Duodenal mucosa (tissue), 2 donors: ENCODE data around the gene APOC4.
"Not testable (repeated sequence)": the region's sequence is repeated elsewhere in the genome, so short reads cannot be mapped to it uniquely, and the experiment has no call there.

ENCODE experiments used
- H3K27ac ChIP-seq: one replicate; pipeline ENCODE4 v1.7.0; 2013; ENCODE audit warnings: low read depth, low read length
- H3K27me3 ChIP-seq, 2 donors: one replicate each; pipeline ENCODE4 v1.7.0; 2013; ENCODE audit warnings: low read length in 2 of 2, control low read depth in 1 of 2; ENCODE audit not compliant: insufficient read depth in 2 of 2, control insufficient read depth in 1 of 2
- H3K36me3 ChIP-seq, 2 donors: one replicate each; pipeline ENCODE4 v1.7.0; 2013; ENCODE audit warnings: low read length in 2 of 2, control low read depth in 1 of 2; ENCODE audit not compliant: insufficient read depth in 2 of 2, control insufficient read depth in 1 of 2
- H3K4me1 ChIP-seq, 2 donors: one replicate each; pipeline ENCODE4 v1.7.0; 2013; ENCODE audit warnings: low read length in 2 of 2, control low read depth in 1 of 2; ENCODE audit not compliant: insufficient read depth in 2 of 2, control insufficient read depth in 1 of 2
- H3K4me3 ChIP-seq, 2 donors: one replicate each; pipeline ENCODE4 v1.7.0; 2013; ENCODE audit warnings: low read length in 2 of 2, low read depth in 1 of 2
- H3K9ac ChIP-seq, 2 donors: one replicate each; pipeline ENCODE4 v1.7.0; 2013; ENCODE audit warnings: low read length in 2 of 2, low read depth in 1 of 2
- H3K9me3 ChIP-seq, 2 donors: one replicate each; pipeline ENCODE4 v1.7.0; 2013; ENCODE audit warnings: low read length in 2 of 2, control low read depth in 1 of 2; ENCODE audit not compliant: control insufficient read depth in 1 of 2

The APOC4 gene

DNA sequence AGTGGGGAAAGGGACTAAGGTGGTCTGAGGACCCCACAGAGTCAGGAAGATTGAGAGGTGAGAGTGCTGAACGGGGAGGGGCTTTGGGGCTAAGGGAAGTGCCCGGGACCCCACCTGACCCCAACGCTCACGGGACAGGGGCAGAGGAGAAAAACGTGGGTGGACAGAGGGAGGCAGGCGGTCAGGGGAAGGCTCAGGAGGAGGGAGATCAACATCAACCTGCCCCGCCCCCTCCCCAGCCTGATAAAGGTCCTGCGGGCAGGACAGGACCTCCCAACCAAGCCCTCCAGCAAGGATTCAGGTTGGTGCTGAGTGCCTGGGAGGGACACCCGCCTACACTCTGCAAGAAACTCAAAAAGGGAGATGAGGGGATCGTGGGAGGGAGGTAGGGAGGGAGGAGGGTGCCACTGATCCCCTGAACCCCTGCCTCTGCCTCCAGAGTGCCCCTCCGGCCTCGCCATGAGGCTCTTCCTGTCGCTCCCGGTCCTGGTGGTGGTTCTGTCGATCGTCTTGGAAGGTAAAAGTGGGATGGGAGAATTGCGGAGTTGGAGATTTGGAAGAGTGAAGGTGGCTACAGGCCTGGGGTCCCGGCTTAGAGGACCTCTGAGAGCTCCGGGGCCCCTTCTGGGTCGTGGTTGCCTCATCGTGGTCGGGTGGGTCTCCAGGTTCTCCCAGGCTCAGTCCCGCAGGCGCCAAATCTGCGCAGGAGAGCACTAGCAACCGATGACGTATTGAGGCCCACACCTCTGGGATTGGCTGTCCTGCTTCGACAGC is 27.4 kb upstream of the APOC4 start, which contains the start of gene APOC1:
Gene APOC1, plus strand, starts transcription at position 176 of the 774 bp plus-strand sequence. Its CDS starts 284 bp downstream, at position 460.
- Histone ChIP-seq H3K9ac (peak within 1 kb of the TSS; percentile 33 to 57), H3K4me1 (peaks cover 11 to 20% of the 10 kb centered on the region in 2 donors), H3K4me3 (peak within 1 kb of the TSS; percentile 66 to 76)
- H3K27me3 ChIP-seq, H3K36me3 ChIP-seq, H3K27ac ChIP-seq, H3K9me3 ChIP-seq: not testable (repeated sequence)

DNA sequence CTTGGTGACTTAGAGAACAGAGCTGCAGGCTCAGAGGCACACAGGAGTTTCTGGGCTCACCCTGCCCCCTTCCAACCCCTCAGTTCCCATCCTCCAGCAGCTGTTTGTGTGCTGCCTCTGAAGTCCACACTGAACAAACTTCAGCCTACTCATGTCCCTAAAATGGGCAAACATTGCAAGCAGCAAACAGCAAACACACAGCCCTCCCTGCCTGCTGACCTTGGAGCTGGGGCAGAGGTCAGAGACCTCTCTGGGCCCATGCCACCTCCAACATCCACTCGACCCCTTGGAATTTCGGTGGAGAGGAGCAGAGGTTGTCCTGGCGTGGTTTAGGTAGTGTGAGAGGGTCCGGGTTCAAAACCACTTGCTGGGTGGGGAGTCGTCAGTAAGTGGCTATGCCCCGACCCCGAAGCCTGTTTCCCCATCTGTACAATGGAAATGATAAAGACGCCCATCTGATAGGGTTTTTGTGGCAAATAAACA is 17.8 kb upstream of the APOC4 start:
- Histone ChIP-seq H3K4me1 (peaks cover 6 to 9% of the 10 kb centered on the region in 2 donors), H3K4me3 (no peak overlapping the region), H3K9me3 (no peaks in the 10 kb centered on the region), H3K9ac (no peak overlapping the region), H3K36me3 (no peaks in the 10 kb centered on the region), H3K27me3 (peaks cover 0 to 4% of the 10 kb centered on the region in 2 donors), H3K27ac (no peak overlapping the region)

DNA sequence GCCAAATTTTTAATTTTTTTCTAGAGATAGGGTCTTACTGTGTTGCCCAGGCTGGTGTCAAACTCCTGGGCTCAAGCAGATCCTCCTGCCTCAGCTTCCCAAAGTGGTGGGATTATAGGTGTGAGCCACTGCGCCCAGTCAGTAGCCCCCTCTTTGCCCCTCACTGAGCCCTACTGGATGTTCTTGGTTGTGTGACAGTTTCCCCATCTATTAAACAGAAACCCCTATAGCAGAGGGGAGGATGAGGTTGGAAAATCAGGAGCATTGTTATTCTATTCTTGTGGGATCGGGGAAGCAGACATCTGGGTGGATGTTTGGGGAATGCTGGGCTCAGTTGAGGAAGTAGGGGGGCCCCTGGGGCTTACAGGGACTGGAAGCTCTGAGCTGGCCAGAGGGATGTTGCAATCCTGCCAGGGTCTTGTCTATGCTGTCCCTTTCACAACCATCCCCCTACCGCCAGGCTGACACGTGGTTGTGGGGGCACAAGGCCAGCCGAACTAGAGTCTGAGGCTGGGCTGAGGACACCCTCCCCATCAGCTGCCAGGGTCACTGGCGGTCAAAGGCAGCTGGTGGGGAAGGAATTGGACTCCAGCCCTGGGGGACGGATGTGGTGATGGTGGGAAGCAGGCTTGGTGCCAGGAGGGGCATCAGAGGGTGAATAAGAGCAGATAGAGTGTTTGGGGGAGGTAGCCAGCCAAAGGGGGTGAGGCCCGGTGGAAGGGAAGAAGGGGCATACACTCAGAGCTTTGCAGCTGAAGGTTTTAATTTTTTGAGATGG is 16.7 kb upstream of the APOC4 start:
- H3K36me3 ChIP-seq = no peaks in the 10 kb centered on the region
- H3K4me3 ChIP-seq = no peak overlapping the region
- no peak overlapping the region for H3K9ac ChIP-seq
- H3K27ac ChIP-seq = no peak overlapping the region
- H3K4me1 ChIP-seq = peaks cover 6 to 9% of the 10 kb centered on the region in 2 donors
- H3K27me3 ChIP-seq = peaks cover 0 to 4% of the 10 kb centered on the region in 2 donors
- no peaks in the 10 kb centered on the region for H3K9me3 ChIP-seq

DNA sequence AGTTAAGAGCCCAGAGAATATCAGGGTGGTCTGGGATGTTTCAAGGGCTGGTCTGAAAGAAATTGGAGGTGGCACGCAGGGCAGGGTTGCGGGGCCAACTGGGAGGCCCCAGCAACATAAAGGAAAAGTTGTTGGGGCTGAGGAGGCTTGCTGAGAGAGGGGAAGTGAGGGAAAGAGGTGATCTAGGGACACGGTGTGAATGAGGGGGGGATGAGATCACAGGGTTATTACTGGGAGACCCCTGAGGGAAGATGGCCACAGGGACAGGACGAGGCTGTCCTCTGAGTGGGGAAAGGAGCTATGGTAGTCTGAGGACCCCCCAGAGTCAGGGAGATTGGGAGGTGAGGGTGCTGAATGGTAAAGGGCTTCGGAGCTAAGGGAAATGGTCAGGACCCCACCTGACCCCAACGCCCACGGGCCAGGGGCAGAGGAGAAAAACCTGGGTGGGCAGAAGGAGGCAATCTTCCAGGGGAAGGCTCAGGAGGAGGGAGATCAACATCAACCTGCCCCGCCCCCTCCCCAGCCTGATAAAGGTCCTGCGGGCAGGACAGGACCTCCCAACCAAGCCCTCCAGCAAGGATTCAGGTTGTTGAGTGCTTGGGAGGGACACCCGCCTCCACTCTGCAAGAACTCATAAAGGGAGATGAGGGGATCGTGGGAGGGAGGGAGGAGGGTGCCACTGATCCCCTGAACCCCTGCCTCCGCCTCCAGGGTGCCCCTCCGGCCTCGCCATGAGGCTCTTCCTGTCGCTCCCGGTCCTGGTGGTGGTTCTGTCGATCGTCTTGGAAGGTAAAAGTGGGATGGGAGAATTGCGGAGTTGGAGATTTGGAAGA is 15.6 kb upstream of the APOC4 start:
- not testable (repeated sequence) for H3K9me3 ChIP-seq, H3K36me3 ChIP-seq, H3K9ac ChIP-seq, H3K4me1 ChIP-seq, H3K27me3 ChIP-seq
- Histone ChIP-seq H3K27ac (peak overlapping the region; percentile 6), H3K4me3 (peak overlapping the region; percentile 32 to 57)

DNA sequence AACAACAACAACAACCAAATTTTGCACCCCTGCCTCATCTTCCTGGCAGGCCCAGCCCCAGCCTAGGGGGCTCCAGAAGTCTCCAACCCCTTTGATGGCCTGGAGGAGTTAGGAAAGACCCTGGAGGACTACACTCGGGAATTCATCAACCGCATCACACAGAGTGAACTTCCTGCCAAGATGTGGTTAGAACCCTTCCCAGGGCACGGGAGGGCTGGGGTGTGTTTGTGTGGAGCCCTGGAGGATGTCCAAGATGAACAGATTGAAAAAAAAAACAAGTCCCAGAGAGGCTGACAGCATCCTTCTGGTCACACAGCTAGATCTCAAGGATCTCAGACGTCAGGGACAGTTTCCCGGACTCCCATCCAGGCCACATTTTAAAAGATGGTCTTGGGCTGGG is 14.3 kb upstream of the APOC4 start:
- Histone ChIP-seq H3K9me3 (no peaks in the 10 kb centered on the region), H3K9ac (no peak overlapping the region), H3K4me3 (no peak overlapping the region), H3K27me3 (peaks cover 0 to 4% of the 10 kb centered on the region in 2 donors), H3K4me1 (peaks cover 6 to 9% of the 10 kb centered on the region in 2 donors), H3K36me3 (no peaks in the 10 kb centered on the region), H3K27ac (no peak overlapping the region)

DNA sequence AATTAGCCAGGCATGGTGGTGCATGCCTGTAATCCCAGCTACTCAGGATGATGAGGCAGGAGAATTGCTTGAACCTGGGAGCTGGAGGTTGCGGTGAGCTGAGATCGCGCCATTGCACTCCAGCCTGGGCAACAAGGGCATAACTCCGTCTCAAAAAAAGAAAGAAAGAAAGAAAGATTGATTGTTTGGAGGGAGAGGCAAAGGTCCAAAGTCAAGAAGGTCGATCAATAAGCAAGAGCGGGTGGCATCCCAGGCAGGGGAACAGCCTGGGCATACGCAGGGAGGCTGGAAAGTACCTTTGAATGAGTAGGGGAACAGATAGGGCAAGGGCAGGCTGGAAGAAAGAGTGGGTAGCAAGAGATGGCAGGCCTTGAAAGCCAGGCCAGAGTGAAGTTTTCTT is 11.9 kb upstream of the APOC4 start:
- Histone ChIP-seq H3K27ac (no peak overlapping the region), H3K9ac (no peak overlapping the region), H3K4me3 (no peak overlapping the region), H3K9me3 (no peaks in the 10 kb centered on the region), H3K4me1 (peaks cover 6 to 9% of the 10 kb centered on the region in 2 donors), H3K36me3 (no peaks in the 10 kb centered on the region), H3K27me3 (no peaks in the 10 kb centered on the region)

DNA sequence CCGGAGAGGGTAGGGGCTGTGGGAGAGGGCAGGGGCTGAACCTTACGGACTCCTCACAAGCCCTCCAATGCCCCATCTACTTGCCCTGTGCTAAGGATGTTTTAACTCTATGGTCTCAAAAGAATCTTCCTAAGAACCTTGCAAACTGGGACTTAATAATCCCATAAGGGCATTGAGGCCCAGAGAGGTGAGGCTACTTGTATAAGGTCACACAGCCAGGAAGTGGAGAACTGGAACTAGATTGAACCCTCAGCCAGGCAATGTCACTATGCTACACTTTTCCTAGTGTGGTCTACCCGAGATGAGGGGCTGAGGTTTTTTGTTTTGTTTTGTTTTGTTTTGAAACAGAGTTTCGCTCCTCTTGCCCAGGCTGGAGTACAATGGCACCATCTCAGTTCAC is 10.5 kb upstream of the APOC4 start:
- H3K36me3 ChIP-seq = no peaks in the 10 kb centered on the region
- H3K9me3 ChIP-seq = no peaks in the 10 kb centered on the region
- no peak overlapping the region for H3K4me3 ChIP-seq
- no peak overlapping the region for H3K27ac ChIP-seq
- no peaks in the 10 kb centered on the region for H3K27me3 ChIP-seq
- no peak overlapping the region for H3K9ac ChIP-seq
- peaks cover 12 to 14% of the 10 kb centered on the region in 2 donors for H3K4me1 ChIP-seq

DNA sequence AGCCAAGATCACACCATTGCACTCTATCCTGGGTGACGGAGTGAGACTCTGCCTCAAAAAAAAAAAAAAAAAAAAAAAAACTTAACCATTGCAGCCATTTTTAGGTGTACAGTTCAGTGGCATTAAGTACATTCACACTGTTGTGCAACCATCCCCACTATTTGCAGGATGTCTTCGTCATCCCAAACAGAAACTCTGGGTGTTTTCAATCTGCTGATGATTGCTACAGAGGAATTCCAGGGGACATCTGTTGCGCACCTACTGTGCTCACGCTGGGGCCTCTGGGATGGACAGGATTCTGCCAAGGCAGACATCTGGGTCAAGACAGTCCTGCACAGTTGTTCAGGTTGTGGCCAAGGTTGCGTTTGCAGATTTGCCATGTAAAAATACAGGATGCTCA is 2.4 kb upstream of the APOC4 start:
- H3K4me3 ChIP-seq = no peak overlapping the region
- H3K27me3 ChIP-seq = no peaks in the 10 kb centered on the region
- no peak overlapping the region for H3K27ac ChIP-seq
- H3K36me3 ChIP-seq = no peaks in the 10 kb centered on the region
- no peaks in the 10 kb centered on the region for H3K9me3 ChIP-seq
- H3K9ac ChIP-seq = no peak overlapping the region
- H3K4me1 ChIP-seq = peaks cover 6% of the 10 kb centered on the region in 2 donors

DNA sequence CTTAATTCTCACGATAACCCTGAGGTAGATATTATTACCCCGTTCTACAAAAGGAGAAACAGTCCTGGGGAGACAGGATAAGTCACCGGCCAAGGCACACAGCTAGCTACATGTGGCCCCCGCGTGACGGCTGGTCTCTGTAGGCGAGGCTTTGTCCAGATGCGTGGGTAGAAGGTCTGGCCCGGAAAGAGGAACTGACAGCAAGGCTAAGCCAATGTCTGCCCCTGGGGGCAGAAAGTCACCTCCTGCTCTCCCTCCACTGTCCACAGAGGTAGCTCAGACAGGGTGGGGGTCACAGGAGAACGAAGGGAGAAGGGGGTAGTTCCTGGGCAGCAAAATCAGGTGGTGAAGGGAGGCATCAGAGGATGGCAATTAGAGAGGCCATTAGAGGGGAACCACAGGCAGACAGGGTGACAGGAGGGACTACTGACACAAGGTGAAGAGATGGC is 1.8 kb downstream of the APOC4 start:
- Histone ChIP-seq H3K36me3 (peaks cover 0 to 2% of the 10 kb centered on the region in 2 donors), H3K27ac (no peak overlapping the region), H3K27me3 (no peaks in the 10 kb centered on the region), H3K4me1 (no peaks in the 10 kb centered on the region), H3K9ac (no peak overlapping the region), H3K9me3 (no peaks in the 10 kb centered on the region), H3K4me3 (no peak overlapping the region)
